Transverse colon (tissue), 4 donors: ENCODE data around the gene PDZD7. TPM values are rescaled to one million over a fixed set of nuclear protein-coding genes. Genes with fewer than 3 reads are reported as not detected.

Source experiments
- DNase-seq: peaks from one replicate; pipeline ENCODE4 v3.0.0-alpha.2; 2019
- H3K27ac ChIP-seq, 4 donors: fragments of 200-600 bp; sonication (generic); 2 replicates each; pipeline ENCODE4 v1.5.1; 2016 to 2018; ENCODE audit warnings: inconsistent platforms in 4 of 4
- H3K27me3 ChIP-seq: fragments of 200-600 bp; sonication (generic); 2 replicates; pipeline ENCODE4 v1.5.1; 2017; ENCODE audit warnings: inconsistent platforms
- H3K36me3 ChIP-seq, 4 donors: fragments of 200-600 bp; sonication (generic); 2 replicates each; pipeline ENCODE4 v1.5.1; 2017 to 2019; ENCODE audit warnings: inconsistent platforms in 4 of 4
- H3K4me1 ChIP-seq, 4 donors: fragments of 200-600 bp; sonication (generic); 2 replicates each; pipeline ENCODE4 v1.5.1; 2017 to 2020; ENCODE audit warnings: inconsistent platforms in 4 of 4
- H3K4me3 ChIP-seq, 4 donors: fragments of 200-600 bp; sonication (generic); 1 replicate in 1 of 4; 2 replicates in 3 of 4; pipeline versions ENCODE4 v1.5.1 to v1.6.1; 2017 to 2019; ENCODE audit warnings: inconsistent platforms in 4 of 4
- H3K9me3 ChIP-seq, 2 donors: fragments of 200-600 bp; sonication (generic); 2 replicates each; pipeline ENCODE4 v1.5.1; 2017 to 2019; ENCODE audit warnings: inconsistent platforms in 2 of 2
- EP300 ChIP-seq: sonication (generic); formaldehyde crosslinking; IDR thresholded peaks from one replicate; pipeline ENCODE4 v1.6.1; 2017; ENCODE audit warnings: antibody characterized with exemption, low read depth
- POLR2A ChIP-seq: fragments of 450-650 bp; IDR thresholded peaks from one replicate; pipeline ENCODE4 v1.6.1; 2016; ENCODE audit warnings: antibody characterized with exemption, mild to moderate bottlenecking, moderate library complexity
- POLR2AphosphoS5 ChIP-seq, 3 donors: sonication (generic); formaldehyde crosslinking; IDR thresholded peaks; one replicate each; pipeline ENCODE4 v1.6.1; 2016; ENCODE audit warnings: antibody characterized with exemption in 3 of 3
- WGBS, 2 donors: methylation state at CpG; one replicate each; pipeline ENCODE4 v1.1.5; 2018; ENCODE audit warnings: low coverage in 1 of 2; 5-methylcytosine and 5-hydroxymethylcytosine counted together
- in situ Hi-C, 4 donors: fragments of 200-750 bp; cut with MboI; loops; one replicate each; pipeline versions ENCODE4 v1.15.0 to v1.15.1; 2017; ENCODE audit warnings: low sequenced_read_pairs in 3 of 4, low pct_ligation_motif_present in 1 of 4, low pct_unique_long_range_greater_than_20kb in 1 of 4
- intact Hi-C: fragments of 100-400 bp; cut with DNase I; formaldehyde crosslinking; loops from one replicate; pipeline ENCODE4 v1.15.1; 2023; ENCODE audit warnings: low total_unique reads
- total RNA-seq, 4 donors: library from RNA; depleted of rRNA; stranded (reverse); fragments of >200 nt; gene quantifications; one replicate each; pipeline ENCODE4 v1.1.0, GENCODE V29; 2016
- TF ChIP-seq, protein P1 (sequence below), 5 experiments: fragments of 200-600 bp in 3 of 5; fragments of 450-650 bp in 2 of 5; sonication (generic) in 3 of 5; IDR thresholded peaks; 1 replicate in 2 of 5; 2 replicates in 3 of 5; pipeline ENCODE4 v1.5.1; 2016 to 2017; ENCODE audit warnings: antibody characterized with exemption in 5 of 5, inconsistent platforms in 3 of 5, mild to moderate bottlenecking in 2 of 5, moderate library complexity in 1 of 5

Gene PDZD7
- total RNA-seq, 4 donors from 2014 or later: 0.27 to 2.0 (median 0.64) TPM; not detected in 1

DNA sequence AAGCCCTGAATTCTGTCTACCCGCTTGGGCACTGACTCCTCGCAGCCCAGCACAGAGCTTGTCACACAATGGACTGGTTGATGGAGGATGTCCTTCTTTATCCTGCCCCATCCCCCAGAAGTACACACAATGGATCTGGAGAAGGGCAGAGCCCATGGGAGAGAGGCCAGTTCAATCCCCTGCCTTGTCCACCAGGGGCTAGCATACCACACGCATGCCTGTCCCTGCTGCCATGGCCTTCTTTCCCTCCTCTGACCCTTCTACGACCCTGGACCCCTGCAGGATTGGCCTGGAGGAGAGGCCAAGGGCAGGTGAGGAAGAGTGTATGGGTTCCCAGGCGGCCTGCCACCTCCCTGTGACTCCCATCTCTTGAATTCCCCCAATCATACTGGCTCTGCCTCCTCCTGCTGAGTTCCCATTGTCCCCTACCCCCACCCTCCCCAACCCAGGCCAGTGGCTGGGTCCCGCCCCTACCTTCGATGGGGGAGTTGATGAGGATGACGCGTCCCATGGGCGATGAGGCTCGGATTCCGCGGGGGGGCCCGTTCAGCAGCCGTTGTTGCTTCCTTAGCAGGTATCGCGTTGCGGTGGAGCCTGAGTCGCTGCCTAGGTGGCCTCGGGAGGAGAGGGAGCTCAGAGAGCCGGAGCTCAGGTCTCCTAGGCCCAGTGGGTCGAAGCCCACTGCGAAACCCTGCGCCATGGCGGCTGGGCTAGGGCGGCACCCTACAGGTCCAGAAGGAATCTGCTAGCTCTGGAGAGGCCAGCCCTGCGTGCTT lies 1.2 kb downstream of the PDZD7 start:
- no peaks in the 10 kb centered on the region for H3K27me3 ChIP-seq
- H3K27ac ChIP-seq: no peak overlapping the region
- H3K4me1 ChIP-seq: peaks cover 10 to 29% (median 20%) of the 10 kb centered on the region in 4 donors
- 82 to 92% methylated on average over 2 to 27 of the region's 27 CpGs for WGBS, 2 donors
- no peaks in the 10 kb centered on the region for H3K9me3 ChIP-seq
- DNase-seq: no peak
- in situ Hi-C loops (no loop called here), intact Hi-C loops (no loop called here)
- H3K36me3 ChIP-seq: no peaks in the 10 kb centered on the region
- H3K4me3 ChIP-seq: no peak overlapping the region
- TF ChIP-seq POLR2AphosphoS5 (IDR thresholded peaks at IDR 0.05) (no peak), POLR2A (no peak), EP300 (no peak)
- TF ChIP-seq, protein P1, sequence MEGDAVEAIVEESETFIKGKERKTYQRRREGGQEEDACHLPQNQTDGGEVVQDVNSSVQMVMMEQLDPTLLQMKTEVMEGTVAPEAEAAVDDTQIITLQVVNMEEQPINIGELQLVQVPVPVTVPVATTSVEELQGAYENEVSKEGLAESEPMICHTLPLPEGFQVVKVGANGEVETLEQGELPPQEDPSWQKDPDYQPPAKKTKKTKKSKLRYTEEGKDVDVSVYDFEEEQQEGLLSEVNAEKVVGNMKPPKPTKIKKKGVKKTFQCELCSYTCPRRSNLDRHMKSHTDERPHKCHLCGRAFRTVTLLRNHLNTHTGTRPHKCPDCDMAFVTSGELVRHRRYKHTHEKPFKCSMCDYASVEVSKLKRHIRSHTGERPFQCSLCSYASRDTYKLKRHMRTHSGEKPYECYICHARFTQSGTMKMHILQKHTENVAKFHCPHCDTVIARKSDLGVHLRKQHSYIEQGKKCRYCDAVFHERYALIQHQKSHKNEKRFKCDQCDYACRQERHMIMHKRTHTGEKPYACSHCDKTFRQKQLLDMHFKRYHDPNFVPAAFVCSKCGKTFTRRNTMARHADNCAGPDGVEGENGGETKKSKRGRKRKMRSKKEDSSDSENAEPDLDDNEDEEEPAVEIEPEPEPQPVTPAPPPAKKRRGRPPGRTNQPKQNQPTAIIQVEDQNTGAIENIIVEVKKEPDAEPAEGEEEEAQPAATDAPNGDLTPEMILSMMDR (IDR thresholded peaks at IDR 0.05): no peak

DNA sequence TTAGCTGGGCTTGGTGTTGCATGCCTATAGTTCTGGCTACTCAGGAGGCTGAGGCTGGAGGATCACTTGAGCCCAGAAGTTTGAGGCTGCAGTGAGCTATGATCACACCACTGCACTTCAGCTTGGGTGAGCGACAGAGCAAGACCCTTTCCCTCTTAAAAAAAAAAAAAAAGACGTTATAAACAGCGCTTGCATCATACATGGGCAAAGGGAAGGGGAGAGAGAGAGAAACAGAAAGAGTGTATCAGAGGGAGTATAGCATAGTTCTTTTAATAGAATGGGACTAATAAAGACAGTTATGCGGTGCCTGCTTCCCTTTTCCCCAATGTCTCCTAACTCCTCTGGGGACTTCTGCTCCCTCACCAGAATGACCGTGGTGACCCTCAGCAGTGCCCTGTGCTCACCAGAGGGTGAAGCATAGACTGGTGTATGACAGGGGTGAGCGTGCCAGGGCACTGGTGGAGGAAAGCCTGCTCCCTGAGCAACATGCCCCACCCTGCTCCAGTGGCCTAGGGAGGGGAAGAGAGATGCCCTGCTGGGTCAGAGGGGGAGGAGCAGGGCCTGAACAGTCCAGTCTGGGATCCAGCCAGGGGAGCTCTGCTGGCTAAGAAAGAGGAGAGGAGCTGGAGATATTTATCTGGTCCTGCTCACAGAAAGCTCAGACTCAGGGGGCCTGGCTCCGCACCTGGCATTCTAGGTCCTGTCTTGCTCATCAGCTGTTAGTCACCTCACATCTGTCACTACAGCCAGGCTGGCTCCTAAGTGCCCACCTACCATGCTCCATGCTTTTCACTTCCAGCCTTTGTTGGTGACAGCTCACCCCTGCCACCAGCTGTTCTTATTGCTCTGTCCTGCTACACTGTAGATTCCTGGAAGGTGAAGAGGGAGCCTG lies 2.2 kb downstream of the PDZD7 start:
- no peak for DNase-seq
- Histone ChIP-seq H3K27me3 (no peaks in the 10 kb centered on the region), H3K4me1 (peaks cover 10 to 29% (median 20%) of the 10 kb centered on the region in 4 donors), H3K36me3 (no peaks in the 10 kb centered on the region), H3K9me3 (no peaks in the 10 kb centered on the region), H3K4me3 (no peak overlapping the region), H3K27ac (no peak overlapping the region)
- TF ChIP-seq EP300: no peak
- 65 to 67% methylated on average over 2 to 7 of the region's 7 CpGs for WGBS, 2 donors
- in situ Hi-C loops (no loop called here), intact Hi-C loops (no loop called here)

- Histone ChIP-seq H3K4me1 (peaks cover 5 to 17% (median 10%) of the 10 kb centered on the region in 4 donors), H3K27me3 (no peaks in the 10 kb centered on the region), H3K4me3 (no peak overlapping the region), H3K9me3 (no peaks in the 10 kb centered on the region), H3K36me3 (no peaks in the 10 kb centered on the region), H3K27ac (no peak overlapping the region)
- intact Hi-C loops: no loop called here
- TF ChIP-seq, protein P1 (IDR thresholded peaks at IDR 0.05): no peak
- TF ChIP-seq POLR2AphosphoS5 (IDR thresholded peaks at IDR 0.05): no peak
- TF ChIP-seq POLR2A: no peak
- TF ChIP-seq EP300: no peak
- WGBS, 2 donors: 73 to 75% methylated on average over 8 to 10 of the region's 10 CpGs
- DNase-seq: no peak
- in situ Hi-C loops: no loop called here
Measured at GRCh38 chr10:101027106-101027720, 3.7 kb downstream of the PDZD7 start.

- in situ Hi-C loops: no loop called here
- H3K36me3 ChIP-seq: no peaks in the 10 kb centered on the region
- no peak overlapping the region for H3K27ac ChIP-seq
- TF ChIP-seq POLR2A (no peak), POLR2AphosphoS5 (IDR thresholded peaks at IDR 0.05) (no peak), EP300 (no peak)
- peaks cover 0 to 7% (median 5%) of the 10 kb centered on the region in 4 donors for H3K4me1 ChIP-seq
- no peak for DNase-seq
- H3K4me3 ChIP-seq: no peak overlapping the region
- peaks cover 7% of the 10 kb centered on the region for H3K27me3 ChIP-seq
- 78 to 92% methylated on average over 1 to 15 of the region's 15 CpGs for WGBS, 2 donors
- intact Hi-C loops: no loop called here
- H3K9me3 ChIP-seq: no peaks in the 10 kb centered on the region
Measured at GRCh38 chr10:101022967-101023705, 7.8 kb downstream of the PDZD7 start.
